ENCODE results near the gene AEBP2. TPM values are rescaled to one million over a fixed set of nuclear protein-coding genes. Genes with fewer than 3 reads are reported as not detected.

Gene AEBP2
- total RNA-seq, 1 experiment from 2014 or later = 50.3 TPM

GRCh38 chr12:19477071-19477470, 37.8 kb downstream of the AEBP2 start:
- H4K20me1 ChIP-seq (ENCODE audit: insufficient read depth) = peaks cover 19% of the 10 kb centered on the region
- H3K27ac ChIP-seq = no peak overlapping the region
- H3K9me2 ChIP-seq (ENCODE audit: insufficient read depth) = no peaks in the 10 kb centered on the region
- no peak for TF ChIP-seq EZH2 (IDR thresholded peaks at IDR 0.05; ENCODE audit: low read depth)
- no peak for TF ChIP-seq CTCF (conservative IDR thresholded peaks at IDR 0.05)
- ChIA-PET CTCF (no interaction called here), POLR2A (ENCODE audit: unreplicated experiment) (no interaction called here)
- H3F3A ChIP-seq (ENCODE audit: insufficient read depth, low read depth) = 0 out of 2 replicates have a peak, but pooled peaks cover 8% of the 10 kb centered on the region
- H3K4me3 ChIP-seq = no peak overlapping the region
- intact Hi-C loops (cut with micrococcal nuclease; ENCODE audit: unreplicated experiment) = no loop called here
- H3K9me3 ChIP-seq (ENCODE audit: insufficient read depth, low read depth) = no peaks in the 10 kb centered on the region
- no peaks in the 10 kb centered on the region for H3K27me3 ChIP-seq (ENCODE audit: insufficient read depth, low read depth)
- no peak overlapping the region for H3K4me2 ChIP-seq
- H3K36me3 ChIP-seq (ENCODE audit: low read depth) = peaks cover 14% of the 10 kb centered on the region; the same call in 1 of the 2 replicates
- no TSS peak for BruUV-seq (replicated peaks)
- H2AFZ ChIP-seq = no peak overlapping the region
- peaks cover 76% of the 10 kb centered on the region for H3K79me2 ChIP-seq (ENCODE audit: low read depth)
- DNase-seq = no peak
- H3K4me1 ChIP-seq (replicated peaks; ENCODE audit: insufficient read depth) = no peaks in the 10 kb centered on the region

GRCh38 chr12:19480459-19480858, 41.2 kb downstream of the AEBP2 start:
- H2AFZ ChIP-seq = no peak overlapping the region
- TF ChIP-seq CTCF (conservative IDR thresholded peaks at IDR 0.05) = no peak
- no peak for TF ChIP-seq EZH2 (IDR thresholded peaks at IDR 0.05; ENCODE audit: low read depth)
- no peak for DNase-seq
- peaks cover 7% of the 10 kb centered on the region; the same call in 1 of the 2 replicates for H3K36me3 ChIP-seq (ENCODE audit: low read depth)
- H3K79me2 ChIP-seq (ENCODE audit: low read depth) = peaks cover 93% of the 10 kb centered on the region
- no peaks in the 10 kb centered on the region for H3F3A ChIP-seq (ENCODE audit: insufficient read depth, low read depth)
- H3K4me2 ChIP-seq = no peak overlapping the region
- H3K4me3 ChIP-seq = no peak overlapping the region
- no TSS peak for BruUV-seq (replicated peaks)
- no peaks in the 10 kb centered on the region for H3K9me3 ChIP-seq (ENCODE audit: insufficient read depth, low read depth)
- no peaks in the 10 kb centered on the region for H3K9me2 ChIP-seq (ENCODE audit: insufficient read depth)
- ChIA-PET CTCF (no interaction called here), POLR2A (ENCODE audit: unreplicated experiment) (interaction anchor here (0.6 kb wide), 1 partner anchor 33 kb away, joined by 4 read pairs; no protein-coding TSS in a partner anchor)
- peaks cover 39% of the 10 kb centered on the region for H4K20me1 ChIP-seq (ENCODE audit: insufficient read depth)
- H3K27me3 ChIP-seq (ENCODE audit: insufficient read depth, low read depth) = no peaks in the 10 kb centered on the region
- H3K27ac ChIP-seq = no peak overlapping the region
- intact Hi-C loops (cut with micrococcal nuclease; ENCODE audit: unreplicated experiment) = no loop called here
- H3K4me1 ChIP-seq (replicated peaks; ENCODE audit: insufficient read depth) = no peaks in the 10 kb centered on the region

- TF ChIP-seq CTCF (conservative IDR thresholded peaks at IDR 0.05) = no peak
- TF ChIP-seq EZH2 (IDR thresholded peaks at IDR 0.05; ENCODE audit: low read depth) = no peak
- Histone ChIP-seq H4K20me1 (ENCODE audit: insufficient read depth) (peaks cover 42% of the 10 kb centered on the region), H3K9me3 (ENCODE audit: insufficient read depth, low read depth) (no peaks in the 10 kb centered on the region), H3K27ac (no peak overlapping the region), H3K4me1 (replicated peaks; ENCODE audit: insufficient read depth) (no peaks in the 10 kb centered on the region), H3K36me3 (ENCODE audit: low read depth) (peaks cover 5% of the 10 kb centered on the region; the same call in 1 of the 2 replicates), H3K27me3 (ENCODE audit: insufficient read depth, low read depth) (no peaks in the 10 kb centered on the region), H2AFZ (no peak overlapping the region), H3K4me3 (no peak overlapping the region), H3K4me2 (no peak overlapping the region), H3K9me2 (ENCODE audit: insufficient read depth) (no peaks in the 10 kb centered on the region), H3K79me2 (ENCODE audit: low read depth) (peaks cover 92% of the 10 kb centered on the region), H3F3A (ENCODE audit: insufficient read depth, low read depth) (no peaks in the 10 kb centered on the region)
- intact Hi-C loops (cut with micrococcal nuclease; ENCODE audit: unreplicated experiment) = no loop called here
- ChIA-PET CTCF (no interaction called here), POLR2A (ENCODE audit: unreplicated experiment) (no interaction called here)
- BruUV-seq (replicated peaks) = no TSS peak
- no peak for DNase-seq
Observed at GRCh38 chr12:19482036-19482435, 42.7 kb downstream of the AEBP2 start.
